HG03025 (cell line): ENCODE measurements around the gene BDKRB2.

Experiments
- ATAC-seq: cut with Tn5 transposase; IDR thresholded peaks from one replicate; pipeline ENCODE4 v1.9.1; 2021; ENCODE audit warnings: mild to moderate bottlenecking, moderate library complexity; ENCODE audit not compliant: unreplicated experiment, low FRiP score

BDKRB2 gene

GRCh38 chr14:96246539-96246847, 41.9 kb downstream of the BDKRB2 start:
- no peak for ATAC-seq

GRCh38 chr14:96247031-96247430, 42.4 kb downstream of the BDKRB2 start:
- no peak for ATAC-seq

- ATAC-seq = no peak
Measured at GRCh38 chr14:96249029-96249428, 44.4 kb downstream of the BDKRB2 start.

- ATAC-seq = no peak
Measured at GRCh38 chr14:96250485-96250884, 45.8 kb downstream of the BDKRB2 start.

- ATAC-seq = no peak
Measured at GRCh38 chr14:96251656-96252155, 47.1 kb downstream of the BDKRB2 start.

GRCh38 chr14:96252323-96252998, 47.8 kb downstream of the BDKRB2 start:
- ATAC-seq = no peak

- no peak for ATAC-seq
Measured at GRCh38 chr14:96252999-96253539, 48.4 kb downstream of the BDKRB2 start.

GRCh38 chr14:96254687-96255086, 50.0 kb downstream of the BDKRB2 start:
- no peak for ATAC-seq

GRCh38 chr14:96255501-96256366, 51.1 kb downstream of the BDKRB2 start, which contains the start of gene BDKRB1:
Gene BDKRB1 (plus strand): TSS chr14:96256210. CDS start chr14:96263683, 7,473 bp downstream.
- no peak for ATAC-seq

GRCh38 chr14:96256407-96256806, 51.8 kb downstream of the BDKRB2 start:
- no peak for ATAC-seq

- ATAC-seq = no peak
Measured at GRCh38 chr14:96257056-96257455, 52.4 kb downstream of the BDKRB2 start.

GRCh38 chr14:96257900-96258299, 53.3 kb downstream of the BDKRB2 start:
- ATAC-seq = no peak

GRCh38 chr14:96260341-96260821, 55.7 kb downstream of the BDKRB2 start:
- ATAC-seq = no peak

GRCh38 chr14:96261053-96261452, 56.4 kb downstream of the BDKRB2 start:
- no peak for ATAC-seq

GRCh38 chr14:96261772-96262655, 57.4 kb downstream of the BDKRB2 start:
- ATAC-seq = no peak

GRCh38 chr14:96263347-96264199, 58.9 kb downstream of the BDKRB2 start:
- ATAC-seq = no peak

GRCh38 chr14:96264200-96264553, 59.5 kb downstream of the BDKRB2 start:
- ATAC-seq = no peak

GRCh38 chr14:96264853-96265252, 60.2 kb downstream of the BDKRB2 start:
- ATAC-seq = no peak

GRCh38 chr14:96265383-96266095, 60.9 kb downstream of the BDKRB2 start:
- no peak for ATAC-seq
